T-helper 2 cell treated with Interferon-gamma antibody and Interleukin-4, amounts not matched to agents 5 μg/mL and 100 μg/mL, for 36 hours (primary cell): ENCODE data around the gene ACBD7.

Experiments
- DNase-seq: peaks from one replicate; pipeline ENCODE4 v3.0.0; 2021; ENCODE audit warnings: low spot score
- H3K27ac Mint-ChIP-seq: one replicate; pipeline ENCODE4 v1.8.0; 2021; ENCODE audit warnings: mild to moderate bottlenecking, mixed read lengths
- H3K27me3 Mint-ChIP-seq: one replicate; pipeline ENCODE4 v1.8.0; 2021; ENCODE audit warnings: low read depth, mixed read lengths
- H3K36me3 Mint-ChIP-seq: one replicate; pipeline ENCODE4 v1.8.0; 2021; ENCODE audit warnings: low read depth, mixed read lengths
- H3K4me1 Mint-ChIP-seq: one replicate; pipeline ENCODE4 v1.8.0; 2021; ENCODE audit warnings: low read depth, mixed read lengths
- H3K4me3 Mint-ChIP-seq: one replicate; pipeline ENCODE4 v1.8.0; 2022; ENCODE audit warnings: mild to moderate bottlenecking, moderate library complexity, mixed read lengths
- H3K9me3 Mint-ChIP-seq: one replicate; pipeline ENCODE4 v1.8.0; 2021; ENCODE audit warnings: mixed read lengths

Gene ACBD7

DNA sequence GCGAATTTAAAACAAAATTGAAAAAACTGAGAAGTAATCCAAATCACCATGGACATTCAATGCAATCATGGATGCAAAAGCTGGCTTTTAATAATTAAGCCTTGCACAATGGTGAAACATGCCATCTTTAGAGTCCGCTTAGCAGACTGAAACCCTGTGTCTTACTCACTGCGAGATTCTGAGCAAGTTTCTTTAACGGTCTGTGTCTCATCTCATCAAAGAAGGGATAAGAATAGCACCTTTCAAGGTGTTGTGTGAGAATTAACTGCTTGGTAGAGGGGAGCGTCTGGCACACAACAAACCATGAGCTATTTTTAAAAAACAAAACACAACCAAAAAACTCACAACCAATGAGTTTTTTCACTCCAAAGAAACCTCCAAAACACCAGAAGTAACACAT lies 21.4 kb downstream of the ACBD7 start:
- Mint-ChIP-seq H3K27me3 (peaks cover 12% of the 10 kb centered on the region), H3K9me3 (no peaks in the 10 kb centered on the region), H3K4me1 (no peaks in the 10 kb centered on the region), H3K27ac (no peak overlapping the region), H3K36me3 (no peaks in the 10 kb centered on the region), H3K4me3 (no peak overlapping the region)
- DNase-seq = no peak

DNA sequence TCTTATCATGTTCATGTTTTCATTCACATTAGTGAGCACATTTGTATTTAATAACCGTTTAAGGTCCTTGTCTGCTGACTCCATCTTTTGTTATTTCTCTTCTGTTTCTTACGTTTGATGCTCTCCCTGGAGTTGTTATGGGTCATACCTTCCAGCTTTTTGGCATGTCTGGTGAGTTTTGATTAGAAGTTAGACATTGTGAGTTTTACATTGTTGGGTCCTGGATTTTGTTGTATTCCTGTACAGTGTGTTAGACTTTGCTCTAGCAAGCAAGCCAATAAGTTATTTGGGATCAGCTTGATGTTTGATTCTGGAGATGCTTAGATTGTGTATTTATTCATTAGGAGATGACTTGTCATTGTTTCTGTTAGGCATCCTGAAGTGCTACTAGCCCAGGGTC lies 27.9 kb downstream of the ACBD7 start:
- H3K36me3 Mint-ChIP-seq = peaks cover 3% of the 10 kb centered on the region
- H3K27me3 Mint-ChIP-seq = peaks cover 22% of the 10 kb centered on the region
- H3K4me1 Mint-ChIP-seq = no peaks in the 10 kb centered on the region
- no peak for DNase-seq
- H3K27ac Mint-ChIP-seq = no peak overlapping the region
- no peak overlapping the region for H3K4me3 Mint-ChIP-seq
- peaks cover 11% of the 10 kb centered on the region for H3K9me3 Mint-ChIP-seq

- no peak overlapping the region for H3K27ac Mint-ChIP-seq
- DNase-seq = no peak
- H3K4me3 Mint-ChIP-seq = no peak overlapping the region
- H3K4me1 Mint-ChIP-seq = no peaks in the 10 kb centered on the region
- H3K9me3 Mint-ChIP-seq = peaks cover 11% of the 10 kb centered on the region
- peaks cover 16% of the 10 kb centered on the region for H3K27me3 Mint-ChIP-seq
- H3K36me3 Mint-ChIP-seq = peaks cover 3% of the 10 kb centered on the region
These were observed 28.7 kb downstream of the ACBD7 start for GRCh38 chr10:15059914-15060313.

DNA sequence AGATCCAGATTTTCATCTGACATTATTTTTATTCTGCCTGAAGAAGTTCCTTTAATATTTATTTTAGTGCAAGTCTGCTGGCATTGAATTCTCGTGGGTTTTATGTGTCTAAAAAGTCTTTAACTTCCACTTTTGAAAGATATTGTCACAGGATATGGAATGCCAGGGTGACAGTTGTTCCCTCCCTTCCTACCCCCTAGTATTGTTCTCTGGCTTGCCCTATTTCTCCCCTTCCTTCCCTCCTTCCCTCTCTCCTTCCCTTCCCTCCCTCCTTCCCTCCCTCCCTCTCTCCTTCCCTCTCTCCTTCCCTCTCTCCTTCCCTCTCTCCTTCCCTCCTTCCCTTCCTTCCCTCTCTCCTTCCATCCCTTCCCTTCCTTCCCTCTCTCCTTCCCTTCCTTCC lies 29.9 kb downstream of the ACBD7 start:
- Mint-ChIP-seq H3K4me3 (no peak overlapping the region), H3K27ac (no peak overlapping the region), H3K9me3 (peaks cover 11% of the 10 kb centered on the region), H3K4me1 (no peaks in the 10 kb centered on the region), H3K36me3 (peaks cover 3% of the 10 kb centered on the region), H3K27me3 (peaks cover 23% of the 10 kb centered on the region)
- no peak for DNase-seq

DNA sequence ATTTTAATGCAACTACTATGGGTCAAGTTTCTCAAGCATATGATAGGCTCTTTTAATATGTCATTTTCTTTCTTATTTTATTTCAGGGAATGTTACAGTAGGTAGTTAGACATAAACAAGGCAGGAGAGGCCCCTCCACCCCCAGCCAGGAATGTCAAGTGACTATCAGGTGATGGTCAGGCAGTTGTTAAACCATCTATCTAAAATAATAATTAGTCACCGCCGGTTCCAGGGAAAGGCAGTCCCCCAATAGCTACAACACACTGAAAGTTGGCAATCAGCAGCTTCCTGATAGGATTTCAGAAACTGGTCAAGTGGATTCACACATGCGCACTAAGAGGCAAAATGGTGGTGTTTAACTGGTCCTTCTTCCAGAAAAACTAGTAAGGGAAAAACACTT lies 35.5 kb downstream of the ACBD7 start:
- Mint-ChIP-seq H3K9me3 (no peaks in the 10 kb centered on the region), H3K27me3 (peaks cover 6% of the 10 kb centered on the region), H3K36me3 (no peaks in the 10 kb centered on the region), H3K4me3 (no peak overlapping the region), H3K4me1 (no peaks in the 10 kb centered on the region), H3K27ac (no peak overlapping the region)
- DNase-seq = no peak

GRCh38 chr10:15052121-15052520 lies 36.5 kb downstream of the ACBD7 start:
- H3K9me3 Mint-ChIP-seq = no peaks in the 10 kb centered on the region
- DNase-seq = no peak
- H3K36me3 Mint-ChIP-seq = no peaks in the 10 kb centered on the region
- peaks cover 6% of the 10 kb centered on the region for H3K27me3 Mint-ChIP-seq
- no peaks in the 10 kb centered on the region for H3K4me1 Mint-ChIP-seq
- no peak overlapping the region for H3K27ac Mint-ChIP-seq
- no peak overlapping the region for H3K4me3 Mint-ChIP-seq

DNA sequence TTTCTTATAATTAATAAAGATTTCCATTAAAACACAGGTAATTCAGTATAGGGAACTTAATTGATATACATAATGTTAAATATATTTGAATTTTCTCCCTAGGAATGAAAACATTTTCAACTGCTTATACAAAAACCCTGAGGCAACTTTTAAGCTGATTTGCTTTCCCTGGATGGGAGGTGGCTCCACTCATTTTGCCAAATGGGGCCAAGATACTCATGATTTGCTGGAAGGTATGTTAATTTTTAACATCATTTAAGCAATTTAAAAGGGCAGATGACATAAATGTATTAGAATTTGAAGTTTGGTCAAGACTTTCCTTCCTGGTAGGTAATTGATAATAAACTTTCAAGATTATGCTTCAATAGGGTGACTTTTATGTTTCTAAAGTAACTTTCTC lies 39.0 kb downstream of the ACBD7 start:
- Mint-ChIP-seq H3K27ac (no peak overlapping the region), H3K36me3 (no peaks in the 10 kb centered on the region), H3K27me3 (peaks cover 3% of the 10 kb centered on the region), H3K9me3 (no peaks in the 10 kb centered on the region), H3K4me1 (peaks cover 4% of the 10 kb centered on the region), H3K4me3 (no peak overlapping the region)
- no peak for DNase-seq

DNA sequence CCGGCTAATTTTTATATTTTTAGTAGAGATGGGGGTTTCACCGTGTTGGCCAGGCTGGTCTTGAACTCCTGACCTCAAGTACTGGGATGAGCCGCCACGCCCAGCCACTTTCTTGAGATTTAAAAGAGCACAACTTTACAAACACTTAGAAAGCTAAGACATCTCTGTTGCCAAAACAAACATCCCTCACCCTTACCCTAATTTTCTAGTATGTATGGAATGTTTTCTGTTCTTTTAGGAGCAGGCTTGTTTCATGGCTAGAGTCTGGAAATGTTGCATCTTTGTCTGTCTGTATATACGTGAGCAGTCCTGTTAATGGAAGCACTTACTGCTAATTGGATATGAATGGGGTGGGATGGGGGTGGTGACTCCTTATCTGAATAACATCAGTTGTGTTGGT lies 42.0 kb downstream of the ACBD7 start:
- Mint-ChIP-seq H3K4me1 (peaks cover 12% of the 10 kb centered on the region), H3K27ac (no peak overlapping the region), H3K36me3 (peaks cover 2% of the 10 kb centered on the region), H3K9me3 (peaks cover 5% of the 10 kb centered on the region), H3K27me3 (no peaks in the 10 kb centered on the region), H3K4me3 (no peak overlapping the region)
- DNase-seq = no peak

GRCh38 chr10:15045380-15045779 lies 43.2 kb downstream of the ACBD7 start:
- Mint-ChIP-seq H3K9me3 (peaks cover 5% of the 10 kb centered on the region), H3K4me3 (no peak overlapping the region), H3K27me3 (no peaks in the 10 kb centered on the region), H3K36me3 (peaks cover 2% of the 10 kb centered on the region), H3K4me1 (peaks cover 14% of the 10 kb centered on the region), H3K27ac (no peak overlapping the region)
- no peak for DNase-seq

DNA sequence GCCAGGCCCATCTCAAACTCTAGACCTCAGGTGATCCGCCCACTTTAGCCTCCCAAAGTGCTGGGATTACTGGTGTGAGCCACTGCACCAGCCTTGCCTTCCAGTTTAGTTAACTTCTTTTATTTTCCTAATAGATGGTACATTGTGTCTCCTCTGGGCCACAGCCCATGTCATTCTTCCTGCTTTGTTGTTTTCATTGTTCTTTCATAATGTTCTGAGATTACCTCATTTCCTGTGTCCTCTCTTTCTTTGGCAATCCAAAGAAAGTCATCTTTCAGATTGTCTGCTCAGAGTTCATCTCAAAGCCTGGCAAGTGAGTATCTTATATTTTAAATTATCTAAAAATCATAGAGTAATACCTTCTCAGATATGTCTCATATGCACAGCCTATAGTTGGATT lies 44.9 kb downstream of the ACBD7 start, which contains the start of gene OLAH:
Gene OLAH, plus strand, starts transcription at position 270 of the 400 bp plus-strand sequence. CDS start 3,346 bp downstream, outside the sequence.
- Mint-ChIP-seq H3K27ac (peak within 1 kb of the TSS; percentile 82), H3K27me3 (no peaks in the 10 kb centered on the region), H3K36me3 (peaks cover 2% of the 10 kb centered on the region), H3K9me3 (peaks cover 5% of the 10 kb centered on the region), H3K4me3 (no peak within 1 kb of the TSS), H3K4me1 (peaks cover 15% of the 10 kb centered on the region)
- no peak for DNase-seq

DNA sequence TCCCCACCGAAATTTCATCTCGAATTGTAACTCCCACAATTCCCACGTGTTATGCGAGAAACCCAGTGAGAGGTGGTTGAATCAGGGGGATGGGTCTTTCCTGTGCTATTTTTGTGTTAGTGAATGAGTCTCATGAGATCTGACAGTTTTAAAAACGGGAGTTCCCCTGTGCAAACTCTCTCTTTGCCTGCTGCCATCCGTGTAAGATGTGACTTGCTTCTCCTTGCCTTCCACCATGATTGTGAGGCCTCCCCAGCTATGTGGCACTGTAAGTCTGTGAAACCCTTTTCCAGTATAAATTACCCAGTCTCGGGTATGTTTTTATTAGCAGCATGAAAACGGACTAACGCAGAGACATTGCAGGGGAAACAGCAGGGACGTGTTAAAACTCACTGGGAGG lies 50.2 kb downstream of the ACBD7 start:
- Mint-ChIP-seq H3K27me3 (no peaks in the 10 kb centered on the region), H3K36me3 (no peaks in the 10 kb centered on the region), H3K4me3 (no peak overlapping the region), H3K27ac (no peak overlapping the region), H3K4me1 (peaks cover 3% of the 10 kb centered on the region), H3K9me3 (peaks cover under 1% of the 10 kb centered on the region)
- no peak for DNase-seq

DNA sequence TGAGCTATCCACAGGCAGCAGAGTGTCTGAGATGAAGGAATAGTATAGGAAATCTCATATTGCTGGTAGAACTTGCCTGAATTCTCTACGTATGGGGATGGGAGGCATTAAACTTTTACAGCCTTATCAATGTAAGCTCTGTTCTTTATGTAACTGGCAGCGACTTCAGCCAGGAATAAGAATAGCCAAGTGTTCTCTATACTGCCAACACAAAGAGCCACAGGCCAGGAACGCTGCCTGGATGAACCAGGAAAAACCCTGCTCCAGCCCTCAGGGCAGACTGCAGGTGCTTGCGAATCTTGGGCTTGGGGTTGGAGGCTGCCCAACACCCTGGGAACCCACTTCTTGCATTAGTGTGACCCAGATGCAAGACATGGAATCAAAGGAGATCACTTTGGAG lies 50.9 kb downstream of the ACBD7 start:
- Mint-ChIP-seq H3K27me3 (no peaks in the 10 kb centered on the region), H3K9me3 (no peaks in the 10 kb centered on the region), H3K4me1 (peaks cover 3% of the 10 kb centered on the region), H3K4me3 (no peak overlapping the region), H3K27ac (no peak overlapping the region), H3K36me3 (no peaks in the 10 kb centered on the region)
- no peak for DNase-seq

- Mint-ChIP-seq H3K27ac (no peak overlapping the region), H3K9me3 (no peaks in the 10 kb centered on the region), H3K4me1 (peaks cover 3% of the 10 kb centered on the region), H3K27me3 (no peaks in the 10 kb centered on the region), H3K36me3 (no peaks in the 10 kb centered on the region), H3K4me3 (no peak overlapping the region)
- no peak for DNase-seq
These were observed 52.9 kb downstream of the ACBD7 start for GRCh38 chr10:15035385-15036301.

GRCh38 chr10:15027741-15028140 lies 60.8 kb downstream of the ACBD7 start:
- no peak for DNase-seq
- H3K27ac Mint-ChIP-seq = no peak overlapping the region
- H3K4me3 Mint-ChIP-seq = no peak overlapping the region
- no peaks in the 10 kb centered on the region for H3K4me1 Mint-ChIP-seq
- H3K36me3 Mint-ChIP-seq = no peaks in the 10 kb centered on the region
- no peaks in the 10 kb centered on the region for H3K27me3 Mint-ChIP-seq
- H3K9me3 Mint-ChIP-seq = no peaks in the 10 kb centered on the region
